Osteocyte (in vitro differentiated cells): ENCODE measurements around the gene COX7A1. TPM values are rescaled to one million over a fixed set of nuclear protein-coding genes. Genes with fewer than 3 reads are reported as not detected.

Source experiments
- DNase-seq: peaks from one replicate; pipeline ENCODE4 v3.0.0; 2021; ENCODE audit warnings: mixed read lengths; ENCODE audit not compliant: unreplicated experiment; ENCODE audit errors: extremely low spot score
- H3K27ac Mint-ChIP-seq: one replicate; pipeline ENCODE4 v1.8.0; 2021; ENCODE audit warnings: mild to moderate bottlenecking, mixed read lengths; ENCODE audit not compliant: unreplicated experiment
- H3K27me3 Mint-ChIP-seq: one replicate; pipeline ENCODE4 v1.8.0; 2021; ENCODE audit warnings: mixed read lengths; ENCODE audit not compliant: unreplicated experiment
- H3K36me3 Mint-ChIP-seq: one replicate; pipeline ENCODE4 v1.8.0; 2021; ENCODE audit warnings: mixed read lengths; ENCODE audit not compliant: unreplicated experiment
- H3K4me1 Mint-ChIP-seq: one replicate; pipeline ENCODE4 v1.8.0; 2021; ENCODE audit warnings: mixed read lengths; ENCODE audit not compliant: unreplicated experiment
- H3K4me3 Mint-ChIP-seq: one replicate; pipeline ENCODE4 v1.8.0; 2021; ENCODE audit warnings: mild to moderate bottlenecking, moderate library complexity, mixed read lengths; ENCODE audit not compliant: unreplicated experiment
- H3K9me3 Mint-ChIP-seq: one replicate; pipeline ENCODE4 v1.8.0; 2021; ENCODE audit warnings: mixed read lengths; ENCODE audit not compliant: unreplicated experiment
- CTCF ChIP-seq: fragments of 200-600 bp; sonication (generic); IDR thresholded peaks from 2 replicates; pipeline ENCODE4 v1.5.0; 2021; ENCODE audit warnings: antibody characterized with exemption, mild to moderate bottlenecking, moderate library complexity
- total RNA-seq: library from RNA; stranded (reverse); gene quantifications from 2 replicates; pipeline ENCODE4 v1.2.1, GENCODE V29; 2021

Gene COX7A1
- total RNA-seq, 1 donor from 2014 or later, result not detected

GRCh38 chr19:36115453-36116343 is 36.5 kb downstream of the COX7A1 start, which contains the start of gene TBCB:
Gene TBCB (plus strand): TSS chr19:36115468. CDS start chr19:36115561, 93 bp downstream.
- DNase-seq, result no peak
- H3K4me1 Mint-ChIP-seq, result peaks cover 27% of the 10 kb centered on the region
- no peaks in the 10 kb centered on the region for H3K27me3 Mint-ChIP-seq
- H3K9me3 Mint-ChIP-seq, result no peaks in the 10 kb centered on the region
- H3K27ac Mint-ChIP-seq, result peak within 1 kb of the TSS; percentile 97
- TF ChIP-seq CTCF, result no peak
- H3K36me3 Mint-ChIP-seq, result peaks cover 20% of the 10 kb centered on the region
- peak within 1 kb of the TSS; percentile 89 for H3K4me3 Mint-ChIP-seq

- peaks cover 22% of the 10 kb centered on the region for H3K4me1 Mint-ChIP-seq
- no peaks in the 10 kb centered on the region for H3K27me3 Mint-ChIP-seq
Observed at GRCh38 chr19:36114721-36115452, 37.4 kb downstream of the COX7A1 start, which contains the start of gene POLR2I. Gene POLR2I (minus strand): TSS chr19:36114875. CDS start chr19:36114856, 19 bp downstream.

GRCh38 chr19:36113894-36114720 is 38.1 kb downstream of the COX7A1 start:
- Mint-ChIP-seq H3K4me1 (peaks cover 20% of the 10 kb centered on the region), H3K36me3 (peaks cover 14% of the 10 kb centered on the region), H3K9me3 (no peaks in the 10 kb centered on the region), H3K4me3 (peak overlapping the region; percentile 89), H3K27ac (peak overlapping the region; percentile 97), H3K27me3 (no peaks in the 10 kb centered on the region)
- DNase-seq, result no peak
- TF ChIP-seq CTCF, result no peak

More at GRCh38 chr19:36114721-36115452, 37.4 kb downstream of the COX7A1 start, which contains the start of gene POLR2I:
- DNase-seq, result peak; percentile 100
- Mint-ChIP-seq H3K9me3 (no peaks in the 10 kb centered on the region), H3K36me3 (peaks cover 16% of the 10 kb centered on the region), H3K4me3 (peak within 1 kb of the TSS; percentile 89), H3K27ac (peak within 1 kb of the TSS; percentile 97)
- TF ChIP-seq CTCF, result no peak

DNA sequence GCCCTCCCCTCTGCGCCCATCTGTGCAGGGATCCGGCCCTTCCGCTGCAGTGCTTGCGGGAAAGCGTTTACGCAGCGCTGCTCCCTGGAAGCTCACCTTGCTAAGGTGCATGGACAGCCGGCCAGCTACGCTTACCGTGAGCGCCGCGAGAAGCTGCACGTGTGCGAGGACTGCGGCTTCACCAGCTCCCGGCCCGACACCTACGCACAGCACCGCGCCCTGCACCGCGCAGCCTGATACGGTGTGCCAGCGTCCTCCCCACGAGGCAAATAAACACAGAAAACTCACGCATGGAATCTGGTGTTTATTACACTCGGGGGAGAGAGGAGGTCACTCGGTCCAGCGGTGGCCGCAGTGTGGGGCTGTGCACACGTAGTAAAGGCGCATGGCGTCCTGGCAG is 38.8 kb downstream of the COX7A1 start:
- no peak for TF ChIP-seq CTCF
- Mint-ChIP-seq H3K4me1 (peaks cover 20% of the 10 kb centered on the region), H3K36me3 (peaks cover 13% of the 10 kb centered on the region), H3K9me3 (no peaks in the 10 kb centered on the region), H3K27me3 (no peaks in the 10 kb centered on the region), H3K4me3 (peak overlapping the region; percentile 89), H3K27ac (no peak overlapping the region)
- no peak for DNase-seq
